HL-60 (cell line): Measurements from ENCODE around the gene ZNF385D.

ENCODE experiments used
- DNase-seq, 2 experiments: peaks; one replicate each; pipeline ENCODE4 v3.0.0-alpha.2; 2010 to 2020; ENCODE audit warnings: low read depth in 1 of 2, low spot score in 1 of 2
- H3K27ac ChIP-seq: fragments of 250-450 bp; sonication (Bioruptor Pico); replicated peaks from 2 replicates; pipeline ENCODE4 v1.5.1; 2020; ENCODE audit warnings: mild to moderate bottlenecking, moderate library complexity
- H3K27me3 ChIP-seq: fragments of 250-450 bp; sonication (Bioruptor Pico); 2 replicates; pipeline ENCODE4 v1.5.1; 2021; ENCODE audit warnings: mild to moderate bottlenecking, moderate library complexity; ENCODE audit not compliant: insufficient read depth, poor library complexity, severe bottlenecking
- H3K4me3 ChIP-seq: replicated peaks from 2 replicates; pipeline ENCODE4 v1.5.1; 2011; ENCODE audit warnings: mild to moderate bottlenecking, control low read depth, low read length; ENCODE audit not compliant: insufficient read depth
- GABPA ChIP-seq: IDR thresholded peaks from 2 replicates; pipeline ENCODE4 v1.6.1; 2012; ENCODE audit warnings: low read depth
- POLR2AphosphoS5 ChIP-seq: IDR thresholded peaks from 2 replicates; pipeline ENCODE4 v1.6.1; 2012; ENCODE audit warnings: low read depth
- SPI1 ChIP-seq: IDR thresholded peaks from 2 replicates; pipeline ENCODE4 v1.6.1; 2012; ENCODE audit warnings: low read depth, mild to moderate bottlenecking, borderline replicate concordance
- TF ChIP-seq, protein P1 (sequence below): IDR thresholded peaks from one replicate; pipeline ENCODE4 v1.5.1; 2011; ENCODE audit warnings: low read length, control low read depth, inconsistent platforms; ENCODE audit not compliant: insufficient read depth
- TF ChIP-seq, protein P2 (sequence below): IDR thresholded peaks from 2 replicates; pipeline ENCODE4 v1.6.1; 2012; ENCODE audit warnings: low read depth; ENCODE audit not compliant: insufficient replicate concordance

Gene ZNF385D

DNA sequence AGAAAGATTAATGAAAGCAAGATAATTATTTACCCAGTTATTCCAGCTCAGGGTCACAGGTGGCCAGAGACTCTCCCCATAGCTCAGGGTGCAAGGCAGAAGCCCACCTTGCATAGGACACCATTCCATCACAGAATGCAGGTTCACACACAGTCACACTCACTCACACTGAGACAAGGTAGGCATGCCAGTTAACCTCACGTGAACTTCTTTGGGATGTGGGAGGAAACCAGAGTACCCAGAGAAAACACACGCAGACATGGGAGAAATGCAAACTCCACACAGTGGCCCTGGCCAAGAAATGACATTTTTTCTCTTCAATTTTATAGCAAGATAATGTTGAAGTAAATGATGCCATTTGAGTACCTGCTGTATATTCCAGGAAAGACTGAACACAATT is 106.7 kb downstream of the ZNF385D start:
- DNase-seq = no peak
- H3K27ac ChIP-seq = no peak overlapping the region
- H3K4me3 ChIP-seq = no peak overlapping the region
- H3K27me3 ChIP-seq = no peaks in the 10 kb centered on the region
- TF ChIP-seq, protein P1, sequence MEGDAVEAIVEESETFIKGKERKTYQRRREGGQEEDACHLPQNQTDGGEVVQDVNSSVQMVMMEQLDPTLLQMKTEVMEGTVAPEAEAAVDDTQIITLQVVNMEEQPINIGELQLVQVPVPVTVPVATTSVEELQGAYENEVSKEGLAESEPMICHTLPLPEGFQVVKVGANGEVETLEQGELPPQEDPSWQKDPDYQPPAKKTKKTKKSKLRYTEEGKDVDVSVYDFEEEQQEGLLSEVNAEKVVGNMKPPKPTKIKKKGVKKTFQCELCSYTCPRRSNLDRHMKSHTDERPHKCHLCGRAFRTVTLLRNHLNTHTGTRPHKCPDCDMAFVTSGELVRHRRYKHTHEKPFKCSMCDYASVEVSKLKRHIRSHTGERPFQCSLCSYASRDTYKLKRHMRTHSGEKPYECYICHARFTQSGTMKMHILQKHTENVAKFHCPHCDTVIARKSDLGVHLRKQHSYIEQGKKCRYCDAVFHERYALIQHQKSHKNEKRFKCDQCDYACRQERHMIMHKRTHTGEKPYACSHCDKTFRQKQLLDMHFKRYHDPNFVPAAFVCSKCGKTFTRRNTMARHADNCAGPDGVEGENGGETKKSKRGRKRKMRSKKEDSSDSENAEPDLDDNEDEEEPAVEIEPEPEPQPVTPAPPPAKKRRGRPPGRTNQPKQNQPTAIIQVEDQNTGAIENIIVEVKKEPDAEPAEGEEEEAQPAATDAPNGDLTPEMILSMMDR = no peak
- TF ChIP-seq GABPA (no peak), SPI1 (no peak), POLR2AphosphoS5 (no peak)
- TF ChIP-seq, protein P2, sequence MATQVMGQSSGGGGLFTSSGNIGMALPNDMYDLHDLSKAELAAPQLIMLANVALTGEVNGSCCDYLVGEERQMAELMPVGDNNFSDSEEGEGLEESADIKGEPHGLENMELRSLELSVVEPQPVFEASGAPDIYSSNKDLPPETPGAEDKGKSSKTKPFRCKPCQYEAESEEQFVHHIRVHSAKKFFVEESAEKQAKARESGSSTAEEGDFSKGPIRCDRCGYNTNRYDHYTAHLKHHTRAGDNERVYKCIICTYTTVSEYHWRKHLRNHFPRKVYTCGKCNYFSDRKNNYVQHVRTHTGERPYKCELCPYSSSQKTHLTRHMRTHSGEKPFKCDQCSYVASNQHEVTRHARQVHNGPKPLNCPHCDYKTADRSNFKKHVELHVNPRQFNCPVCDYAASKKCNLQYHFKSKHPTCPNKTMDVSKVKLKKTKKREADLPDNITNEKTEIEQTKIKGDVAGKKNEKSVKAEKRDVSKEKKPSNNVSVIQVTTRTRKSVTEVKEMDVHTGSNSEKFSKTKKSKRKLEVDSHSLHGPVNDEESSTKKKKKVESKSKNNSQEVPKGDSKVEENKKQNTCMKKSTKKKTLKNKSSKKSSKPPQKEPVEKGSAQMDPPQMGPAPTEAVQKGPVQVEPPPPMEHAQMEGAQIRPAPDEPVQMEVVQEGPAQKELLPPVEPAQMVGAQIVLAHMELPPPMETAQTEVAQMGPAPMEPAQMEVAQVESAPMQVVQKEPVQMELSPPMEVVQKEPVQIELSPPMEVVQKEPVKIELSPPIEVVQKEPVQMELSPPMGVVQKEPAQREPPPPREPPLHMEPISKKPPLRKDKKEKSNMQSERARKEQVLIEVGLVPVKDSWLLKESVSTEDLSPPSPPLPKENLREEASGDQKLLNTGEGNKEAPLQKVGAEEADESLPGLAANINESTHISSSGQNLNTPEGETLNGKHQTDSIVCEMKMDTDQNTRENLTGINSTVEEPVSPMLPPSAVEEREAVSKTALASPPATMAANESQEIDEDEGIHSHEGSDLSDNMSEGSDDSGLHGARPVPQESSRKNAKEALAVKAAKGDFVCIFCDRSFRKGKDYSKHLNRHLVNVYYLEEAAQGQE = no peak

DNA sequence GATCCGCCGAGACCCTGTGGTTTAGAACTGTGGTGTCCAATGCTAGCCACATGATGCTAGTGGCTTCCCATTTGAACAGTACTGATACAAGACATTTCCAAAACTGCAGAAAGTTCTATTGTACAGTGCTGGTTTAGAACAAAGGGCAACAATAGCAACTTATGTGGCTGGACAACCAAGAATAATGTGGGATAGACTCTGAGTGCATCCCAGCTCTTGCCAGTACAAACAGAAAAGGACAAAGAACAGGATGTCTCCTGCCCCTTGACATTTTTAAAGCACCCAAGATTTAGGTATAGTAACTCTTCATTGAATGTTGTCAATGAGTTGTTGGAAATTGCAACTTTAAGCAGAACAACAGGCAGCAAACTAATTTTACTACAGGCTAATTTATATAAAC is 107.3 kb downstream of the ZNF385D start:
- TF ChIP-seq POLR2AphosphoS5 = no peak
- TF ChIP-seq, protein P1 = no peak
- TF ChIP-seq, protein P2 = no peak
- TF ChIP-seq SPI1 = no peak
- no peak for DNase-seq
- no peak overlapping the region for H3K27ac ChIP-seq
- no peaks in the 10 kb centered on the region for H3K27me3 ChIP-seq
- no peak overlapping the region for H3K4me3 ChIP-seq

DNA sequence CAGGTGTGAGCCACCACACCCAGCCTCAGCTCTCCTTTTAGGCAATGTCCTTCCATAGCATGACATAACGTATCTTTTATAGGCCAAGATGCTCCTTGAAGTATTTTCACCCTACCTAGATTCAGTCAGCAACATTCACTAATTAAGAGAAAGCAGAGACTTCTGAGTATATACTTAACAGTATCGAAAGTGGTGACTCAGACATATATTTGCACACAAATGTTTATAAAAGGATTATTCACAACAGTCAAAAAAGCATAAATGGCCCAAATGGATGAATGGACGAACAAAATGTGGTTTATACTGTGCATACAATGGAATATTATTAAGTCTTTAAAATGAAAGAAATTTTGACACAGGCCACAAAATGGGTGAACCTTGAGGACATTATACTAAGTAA is 108.6 kb downstream of the ZNF385D start:
- H3K4me3 ChIP-seq = no peak overlapping the region
- H3K27me3 ChIP-seq = no peaks in the 10 kb centered on the region
- TF ChIP-seq GABPA (no peak), POLR2AphosphoS5 (no peak), SPI1 (no peak)
- TF ChIP-seq, protein P2 = no peak
- TF ChIP-seq, protein P1 = no peak
- DNase-seq = no peak
- H3K27ac ChIP-seq = no peak overlapping the region
